ENCODE results near the gene KCNJ1.

Gene KCNJ1

DNA sequence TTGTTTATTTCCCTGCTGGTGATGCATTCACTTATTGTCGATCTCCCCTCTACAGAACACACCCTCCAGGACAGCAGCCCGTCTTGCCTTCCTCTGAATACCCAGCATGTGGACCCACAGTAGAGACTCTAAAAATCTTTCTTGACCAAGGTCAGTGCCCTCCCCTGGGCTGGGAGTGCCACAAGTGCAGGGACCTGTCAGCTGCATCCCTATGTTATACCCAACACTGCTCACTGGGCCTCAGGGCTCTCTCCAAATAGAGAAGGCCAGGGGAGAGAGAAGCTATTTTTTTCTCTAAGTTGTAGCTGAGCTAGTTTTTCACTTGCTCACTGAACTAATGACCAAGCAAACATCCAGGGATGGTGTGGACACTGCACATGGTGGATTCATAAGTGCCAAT is 9.8 kb downstream of the KCNJ1 start:
- no peak for DNase-seq (ENCODE audit: low read depth)
- H3K4me3 ChIP-seq (ENCODE audit: low read depth, low read length): no peak overlapping the region
- TF ChIP-seq, protein P1, sequence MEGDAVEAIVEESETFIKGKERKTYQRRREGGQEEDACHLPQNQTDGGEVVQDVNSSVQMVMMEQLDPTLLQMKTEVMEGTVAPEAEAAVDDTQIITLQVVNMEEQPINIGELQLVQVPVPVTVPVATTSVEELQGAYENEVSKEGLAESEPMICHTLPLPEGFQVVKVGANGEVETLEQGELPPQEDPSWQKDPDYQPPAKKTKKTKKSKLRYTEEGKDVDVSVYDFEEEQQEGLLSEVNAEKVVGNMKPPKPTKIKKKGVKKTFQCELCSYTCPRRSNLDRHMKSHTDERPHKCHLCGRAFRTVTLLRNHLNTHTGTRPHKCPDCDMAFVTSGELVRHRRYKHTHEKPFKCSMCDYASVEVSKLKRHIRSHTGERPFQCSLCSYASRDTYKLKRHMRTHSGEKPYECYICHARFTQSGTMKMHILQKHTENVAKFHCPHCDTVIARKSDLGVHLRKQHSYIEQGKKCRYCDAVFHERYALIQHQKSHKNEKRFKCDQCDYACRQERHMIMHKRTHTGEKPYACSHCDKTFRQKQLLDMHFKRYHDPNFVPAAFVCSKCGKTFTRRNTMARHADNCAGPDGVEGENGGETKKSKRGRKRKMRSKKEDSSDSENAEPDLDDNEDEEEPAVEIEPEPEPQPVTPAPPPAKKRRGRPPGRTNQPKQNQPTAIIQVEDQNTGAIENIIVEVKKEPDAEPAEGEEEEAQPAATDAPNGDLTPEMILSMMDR (IDR thresholded peaks at IDR 0.05; ENCODE audit: low read depth, low read length): no peak
- TF ChIP-seq POLR2A (IDR thresholded peaks at IDR 0.05; ENCODE audit: extremely low read depth, insufficient read length) (no peak), MYC (IDR thresholded peaks at IDR 0.05; ENCODE audit: low read depth, low read length) (no peak)
- TF ChIP-seq, protein P2, sequence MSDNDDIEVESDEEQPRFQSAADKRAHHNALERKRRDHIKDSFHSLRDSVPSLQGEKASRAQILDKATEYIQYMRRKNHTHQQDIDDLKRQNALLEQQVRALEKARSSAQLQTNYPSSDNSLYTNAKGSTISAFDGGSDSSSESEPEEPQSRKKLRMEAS (IDR thresholded peaks at IDR 0.05; ENCODE audit: low read depth, low read length): no peak

DNA sequence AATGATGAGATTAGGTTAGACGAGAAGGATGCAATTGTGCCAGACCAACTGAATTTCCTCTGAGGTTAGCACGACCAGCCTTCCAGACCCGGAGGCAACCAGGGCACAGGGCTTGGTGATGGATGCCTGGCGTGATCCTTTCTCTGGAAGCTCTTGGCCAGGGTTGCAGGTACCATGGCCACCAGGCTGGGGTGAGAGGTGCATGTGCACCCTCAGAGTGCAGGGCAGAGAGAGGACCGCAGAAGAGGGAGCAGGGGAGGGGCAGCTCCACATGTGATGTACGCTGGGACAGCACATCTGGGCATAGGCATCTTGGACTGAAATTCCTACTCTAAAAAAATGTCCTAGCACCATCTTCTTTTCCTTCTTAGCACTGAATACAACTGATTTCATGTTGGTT is 10.9 kb downstream of the KCNJ1 start:
- H3K4me3 ChIP-seq (ENCODE audit: low read depth, low read length): no peak overlapping the region
- DNase-seq (ENCODE audit: low read depth): no peak
- no peak for TF ChIP-seq MYC (IDR thresholded peaks at IDR 0.05; ENCODE audit: low read depth, low read length)
- TF ChIP-seq, protein P2 (IDR thresholded peaks at IDR 0.05; ENCODE audit: low read depth, low read length): no peak
- TF ChIP-seq, protein P1 (IDR thresholded peaks at IDR 0.05; ENCODE audit: low read depth, low read length): no peak
- no peak for TF ChIP-seq POLR2A (IDR thresholded peaks at IDR 0.05; ENCODE audit: extremely low read depth, insufficient read length)

DNA sequence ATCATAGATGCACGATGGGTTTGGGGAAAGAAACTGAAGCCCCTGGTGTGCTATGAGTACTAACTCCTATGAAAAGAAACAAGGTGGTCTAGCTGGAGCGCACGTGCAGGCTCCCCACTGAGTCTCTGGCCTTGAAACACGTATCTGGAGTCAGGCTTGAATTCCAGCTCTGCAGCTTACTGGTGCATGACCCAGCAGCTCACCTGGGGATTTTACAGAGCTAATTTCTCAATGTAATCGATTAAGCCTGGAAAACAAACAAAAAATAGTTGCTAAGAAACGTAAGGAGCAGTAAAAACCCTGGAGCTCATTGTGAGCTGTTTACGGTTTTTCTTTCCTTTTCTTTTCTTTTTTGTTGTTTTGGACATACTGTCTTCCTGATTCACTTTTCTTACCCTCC is 12.3 kb downstream of the KCNJ1 start:
- TF ChIP-seq POLR2A (IDR thresholded peaks at IDR 0.05; ENCODE audit: extremely low read depth, insufficient read length) (no peak), MYC (IDR thresholded peaks at IDR 0.05; ENCODE audit: low read depth, low read length) (no peak)
- TF ChIP-seq, protein P1 (IDR thresholded peaks at IDR 0.05; ENCODE audit: low read depth, low read length): no peak
- TF ChIP-seq, protein P2 (IDR thresholded peaks at IDR 0.05; ENCODE audit: low read depth, low read length): no peak
- no peak for DNase-seq (ENCODE audit: low read depth)

DNA sequence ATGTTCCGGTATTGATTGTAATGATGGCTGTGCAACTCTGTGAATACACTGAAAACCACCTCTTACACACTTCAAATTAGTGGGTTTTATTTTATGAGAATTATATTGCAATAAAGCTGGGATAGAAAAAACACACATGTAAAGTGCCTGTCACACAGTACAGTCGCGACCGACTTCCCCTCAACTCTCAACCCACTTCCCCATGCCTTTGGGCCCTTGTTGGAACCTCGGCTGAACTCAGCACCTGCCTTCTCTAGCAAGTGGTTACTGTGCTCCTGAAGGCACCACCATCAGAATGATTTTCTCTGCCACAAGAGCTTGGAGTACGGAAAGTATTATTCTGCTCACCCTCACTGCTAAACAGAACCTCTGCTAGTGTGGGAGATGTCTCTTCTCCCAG is 13.5 kb downstream of the KCNJ1 start:
- TF ChIP-seq POLR2A (IDR thresholded peaks at IDR 0.05; ENCODE audit: extremely low read depth, insufficient read length) (no peak), MYC (IDR thresholded peaks at IDR 0.05; ENCODE audit: low read depth, low read length) (no peak)
- TF ChIP-seq, protein P1 (IDR thresholded peaks at IDR 0.05; ENCODE audit: low read depth, low read length): no peak
- TF ChIP-seq, protein P2 (IDR thresholded peaks at IDR 0.05; ENCODE audit: low read depth, low read length): no peak

More for the DNA sequence above, 12.3 kb downstream of the KCNJ1 start:
- H3K4me3 ChIP-seq (ENCODE audit: low read depth, low read length): no peak overlapping the region

DNA sequence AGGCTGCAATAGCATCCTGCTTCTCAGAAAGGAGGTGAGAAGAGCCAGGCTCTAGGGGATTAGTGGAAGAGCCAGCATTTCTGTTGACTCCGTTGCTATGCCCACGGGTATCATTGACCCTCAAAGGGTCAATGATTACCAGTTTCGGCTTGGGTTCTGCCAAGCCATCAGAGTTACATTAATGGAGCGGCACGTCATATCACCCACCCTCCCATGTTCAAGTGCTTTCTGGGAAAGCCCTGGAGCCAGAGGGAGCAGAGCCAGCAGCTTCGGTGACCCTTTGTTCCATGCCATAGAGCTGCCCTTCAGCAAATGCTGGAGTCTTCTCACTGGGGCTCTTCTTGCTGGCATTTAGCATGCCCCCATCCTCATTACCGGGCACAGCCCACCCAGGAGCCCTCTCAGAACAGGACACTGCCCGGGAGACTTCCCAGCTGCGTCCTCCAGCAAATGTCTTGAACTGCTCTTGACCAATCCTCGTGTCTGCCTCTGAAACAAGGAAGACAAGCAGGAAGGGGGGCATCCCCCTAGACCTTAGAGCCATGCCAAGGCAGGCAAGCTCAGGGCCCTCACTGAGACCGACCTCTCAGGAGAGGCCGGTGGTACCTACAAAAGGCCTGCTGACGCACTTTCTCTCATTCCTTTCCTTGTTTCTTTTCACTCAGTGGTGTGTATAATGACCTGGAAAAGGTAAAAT is 14.6 kb downstream of the KCNJ1 start:
- DNase-seq (ENCODE audit: low read depth): no peak
- TF ChIP-seq, protein P1 (IDR thresholded peaks at IDR 0.05; ENCODE audit: low read depth, low read length): no peak
- no peak for TF ChIP-seq MYC (IDR thresholded peaks at IDR 0.05; ENCODE audit: low read depth, low read length)
- TF ChIP-seq, protein P2 (IDR thresholded peaks at IDR 0.05; ENCODE audit: low read depth, low read length): no peak
- no peak for TF ChIP-seq POLR2A (IDR thresholded peaks at IDR 0.05; ENCODE audit: extremely low read depth, insufficient read length)
- H3K4me3 ChIP-seq (ENCODE audit: low read depth, low read length): no peak overlapping the region

More for the DNA sequence above, 13.5 kb downstream of the KCNJ1 start:
- no peak for DNase-seq (ENCODE audit: low read depth)
- no peak overlapping the region for H3K4me3 ChIP-seq (ENCODE audit: low read depth, low read length)
